ENCODE measurements around the gene SIVA1.
A peak's percentile ranks its signal among the peaks of the same experiment; 100 is the strongest.
"Not testable (repeated sequence)": the region's sequence is repeated elsewhere in the genome, so short reads cannot be mapped to it uniquely, and the experiment has no call there.

Gene SIVA1

DNA sequence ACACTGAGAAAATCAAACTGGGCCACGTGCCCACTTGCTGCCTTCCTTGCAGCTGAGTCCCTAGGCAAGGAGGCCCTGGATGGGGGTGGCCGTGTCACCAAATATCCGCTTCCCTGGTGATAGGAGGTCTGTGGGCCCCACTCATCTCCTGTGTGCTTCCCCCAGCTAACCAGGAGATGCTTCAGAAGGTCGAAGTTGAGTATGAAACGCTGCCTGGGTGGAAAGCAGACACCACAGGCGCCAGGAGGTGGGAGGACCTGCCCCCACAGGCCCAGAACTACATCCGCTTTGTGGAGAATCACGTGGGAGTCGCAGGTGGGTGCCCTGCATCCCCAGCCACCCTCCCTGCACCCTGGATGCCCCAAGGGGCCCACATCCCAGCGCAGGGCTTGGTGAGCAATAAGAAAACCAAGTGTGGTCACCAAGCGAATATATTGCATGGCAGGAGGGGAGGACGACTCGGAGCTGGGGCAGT, 6.8 kb upstream of the SIVA1 start:
- H3K27me3 Mint-ChIP-seq = peaks cover 2% of the 10 kb centered on the region
- H3K9me3 Mint-ChIP-seq = no peaks in the 10 kb centered on the region
- no peak overlapping the region for H3K27ac Mint-ChIP-seq
- H3K4me3 Mint-ChIP-seq = no peak overlapping the region
- intact Hi-C loops (cut with micrococcal nuclease) = no loop called here
- no peaks in the 10 kb centered on the region for H3K36me3 Mint-ChIP-seq (ENCODE audit: low read depth)
- H3K4me1 Mint-ChIP-seq (ENCODE audit: low read depth) = no peaks in the 10 kb centered on the region

DNA sequence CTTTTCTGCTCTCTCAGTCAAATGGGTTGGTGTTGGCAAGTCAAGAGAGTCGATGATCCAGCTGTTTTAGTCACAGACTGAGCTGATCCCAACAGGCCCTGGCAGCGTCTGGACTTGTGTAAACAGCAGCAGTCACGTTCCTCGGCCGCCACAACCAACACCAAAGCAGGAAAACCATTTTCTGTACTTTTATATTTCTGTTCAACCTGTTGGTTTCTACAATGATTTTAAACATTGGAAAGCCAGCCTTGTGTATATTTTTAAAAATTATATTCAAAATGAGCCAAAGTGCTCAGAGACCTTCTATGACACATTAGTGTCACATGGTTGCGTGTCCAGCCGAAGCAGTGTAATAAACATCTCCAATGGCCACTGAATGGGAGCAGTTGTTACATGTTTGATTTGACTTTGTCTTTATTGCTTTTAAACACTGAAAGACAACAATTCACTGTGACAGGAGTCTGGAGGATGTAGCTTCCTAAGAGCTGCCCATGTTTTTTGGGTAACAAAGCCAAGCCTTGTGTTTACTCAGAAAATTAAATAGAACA, 5.9 kb upstream of the SIVA1 start:
- no peak overlapping the region for H3K4me3 Mint-ChIP-seq
- H3K36me3 Mint-ChIP-seq (ENCODE audit: low read depth) = no peaks in the 10 kb centered on the region
- H3K27ac Mint-ChIP-seq = no peak overlapping the region
- peaks cover 2% of the 10 kb centered on the region for H3K27me3 Mint-ChIP-seq
- intact Hi-C loops (cut with micrococcal nuclease) = no loop called here
- no peaks in the 10 kb centered on the region for H3K4me1 Mint-ChIP-seq (ENCODE audit: low read depth)
- H3K9me3 Mint-ChIP-seq = no peaks in the 10 kb centered on the region

DNA sequence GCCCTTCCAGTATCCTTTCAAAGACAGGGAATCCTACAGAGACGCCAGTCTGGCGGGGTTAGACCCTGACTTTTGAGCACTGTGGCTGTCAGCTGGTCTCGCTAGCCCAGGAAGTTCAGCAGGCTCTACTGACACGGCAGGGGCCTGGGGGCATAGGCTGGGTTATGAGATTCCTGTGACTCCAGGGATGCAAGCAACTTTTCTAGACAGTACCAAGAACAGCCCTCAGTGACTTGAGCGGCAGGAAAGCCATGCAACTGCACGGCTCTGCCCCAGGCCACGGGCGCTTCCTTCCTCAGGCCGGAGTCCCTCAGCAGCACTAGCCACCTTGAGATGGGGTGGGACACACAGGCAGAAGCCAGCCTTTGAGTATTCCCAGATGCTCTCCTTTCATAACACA, 5.1 kb upstream of the SIVA1 start:
- intact Hi-C loops (cut with micrococcal nuclease) = no loop called here
- no peak overlapping the region for H3K27ac Mint-ChIP-seq
- H3K36me3 Mint-ChIP-seq (ENCODE audit: low read depth) = peaks cover 2% of the 10 kb centered on the region
- peaks cover 2% of the 10 kb centered on the region for H3K27me3 Mint-ChIP-seq
- H3K4me3 Mint-ChIP-seq = no peak overlapping the region
- no peaks in the 10 kb centered on the region for H3K9me3 Mint-ChIP-seq
- H3K4me1 Mint-ChIP-seq (ENCODE audit: low read depth) = no peaks in the 10 kb centered on the region

DNA sequence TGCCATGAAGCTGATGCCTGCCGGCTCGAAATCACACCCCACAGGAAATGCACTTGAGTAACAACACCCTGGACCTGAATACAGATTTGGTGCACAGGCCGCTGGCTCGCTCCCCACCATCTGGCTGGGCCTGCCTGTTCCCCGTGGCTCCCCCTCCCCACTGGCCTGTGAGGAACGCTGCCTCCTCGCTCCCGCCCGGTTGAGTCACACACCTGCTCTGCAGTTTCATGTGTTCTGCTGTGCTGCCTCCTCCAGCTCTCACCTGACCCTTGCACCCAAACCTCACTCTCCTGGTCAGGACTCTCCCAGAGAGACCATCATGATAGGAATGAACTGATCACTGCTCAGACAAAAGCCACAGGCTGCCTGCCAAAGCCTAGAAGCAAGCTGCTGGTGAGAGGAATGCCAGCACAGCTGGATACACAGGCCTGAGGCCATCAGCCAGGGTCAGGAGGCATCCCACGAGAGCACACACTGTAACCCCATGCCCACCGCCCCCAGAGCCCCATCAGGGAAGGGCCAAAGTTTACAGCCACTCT, 3.8 kb upstream of the SIVA1 start:
- peaks cover 2% of the 10 kb centered on the region for H3K27me3 Mint-ChIP-seq
- peaks cover 7% of the 10 kb centered on the region for H3K4me1 Mint-ChIP-seq (ENCODE audit: low read depth)
- H3K9me3 Mint-ChIP-seq = no peaks in the 10 kb centered on the region
- H3K36me3 Mint-ChIP-seq (ENCODE audit: low read depth) = peaks cover 15% of the 10 kb centered on the region
- intact Hi-C loops (cut with micrococcal nuclease) = no loop called here
- H3K4me3 Mint-ChIP-seq = no peak overlapping the region
- no peak overlapping the region for H3K27ac Mint-ChIP-seq

DNA sequence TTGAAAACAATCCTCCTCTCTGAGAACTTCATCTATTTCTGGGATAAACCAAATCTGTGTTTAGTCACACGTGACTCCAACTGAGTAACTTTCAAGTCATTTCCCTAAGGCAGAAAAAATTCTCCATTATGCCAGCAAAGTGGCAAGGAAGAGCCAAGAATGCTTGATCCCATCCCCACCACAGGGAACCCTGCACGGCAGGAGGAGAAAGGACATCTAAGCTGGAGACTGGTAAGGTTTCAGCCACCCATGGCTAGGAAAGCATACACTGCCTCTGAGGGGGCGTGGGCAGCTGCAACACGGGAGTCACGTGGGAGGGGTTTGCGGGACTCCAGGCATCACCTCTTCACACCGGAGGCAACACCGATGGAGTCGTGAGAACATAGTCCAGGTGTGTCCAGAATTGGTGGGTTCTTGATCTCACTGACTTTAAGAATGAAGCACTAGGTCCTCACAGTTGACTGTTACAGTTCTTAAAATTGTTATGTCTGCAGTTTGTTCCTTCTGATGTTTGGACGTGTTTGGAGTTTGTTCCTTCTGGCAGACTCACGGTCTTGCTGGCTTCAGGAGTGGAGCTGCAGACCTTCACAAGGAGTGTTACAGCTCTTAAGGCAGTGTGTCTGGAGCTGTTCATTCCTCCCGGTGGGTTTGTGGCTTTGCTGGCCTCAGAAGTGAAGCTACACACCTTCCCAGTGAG, 2.7 kb upstream of the SIVA1 start:
- intact Hi-C loops (cut with micrococcal nuclease) = loop anchor here (5.0 kb wide), 1 partner anchor 272 kb away; the partner anchor contains the start of gene CDCA4
- Mint-ChIP-seq H3K36me3 (ENCODE audit: low read depth) (peaks cover 22% of the 10 kb centered on the region), H3K4me1 (ENCODE audit: low read depth) (peaks cover 18% of the 10 kb centered on the region), H3K4me3 (no peak overlapping the region), H3K9me3 (no peaks in the 10 kb centered on the region), H3K27ac (no peak overlapping the region), H3K27me3 (peaks cover 2% of the 10 kb centered on the region)

DNA sequence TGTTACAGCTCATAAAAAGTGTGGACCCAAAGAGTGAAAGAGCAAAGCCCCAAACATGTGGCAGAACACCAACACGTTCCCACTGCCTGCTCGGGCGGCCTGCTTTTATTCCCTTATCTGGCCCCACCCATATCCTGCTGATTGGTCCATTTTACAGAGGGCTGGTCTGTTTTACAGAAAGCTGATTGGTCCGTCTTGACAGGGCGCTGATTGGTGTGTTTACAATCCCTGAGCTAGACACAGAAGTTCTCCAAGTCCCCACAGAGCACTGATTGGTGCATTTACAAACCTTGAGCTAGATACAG, 2.2 kb upstream of the SIVA1 start:
- intact Hi-C loops (cut with micrococcal nuclease) = loop anchor here (5.0 kb wide), 1 partner anchor 272 kb away; the partner anchor contains the start of gene CDCA4
- H3K27me3 Mint-ChIP-seq, H3K9me3 Mint-ChIP-seq, H3K4me3 Mint-ChIP-seq, H3K27ac Mint-ChIP-seq: not testable (repeated sequence)
- H3K36me3 Mint-ChIP-seq (ENCODE audit: low read depth) = peaks cover 27% of the 10 kb centered on the region
- peaks cover 20% of the 10 kb centered on the region for H3K4me1 Mint-ChIP-seq (ENCODE audit: low read depth)

DNA sequence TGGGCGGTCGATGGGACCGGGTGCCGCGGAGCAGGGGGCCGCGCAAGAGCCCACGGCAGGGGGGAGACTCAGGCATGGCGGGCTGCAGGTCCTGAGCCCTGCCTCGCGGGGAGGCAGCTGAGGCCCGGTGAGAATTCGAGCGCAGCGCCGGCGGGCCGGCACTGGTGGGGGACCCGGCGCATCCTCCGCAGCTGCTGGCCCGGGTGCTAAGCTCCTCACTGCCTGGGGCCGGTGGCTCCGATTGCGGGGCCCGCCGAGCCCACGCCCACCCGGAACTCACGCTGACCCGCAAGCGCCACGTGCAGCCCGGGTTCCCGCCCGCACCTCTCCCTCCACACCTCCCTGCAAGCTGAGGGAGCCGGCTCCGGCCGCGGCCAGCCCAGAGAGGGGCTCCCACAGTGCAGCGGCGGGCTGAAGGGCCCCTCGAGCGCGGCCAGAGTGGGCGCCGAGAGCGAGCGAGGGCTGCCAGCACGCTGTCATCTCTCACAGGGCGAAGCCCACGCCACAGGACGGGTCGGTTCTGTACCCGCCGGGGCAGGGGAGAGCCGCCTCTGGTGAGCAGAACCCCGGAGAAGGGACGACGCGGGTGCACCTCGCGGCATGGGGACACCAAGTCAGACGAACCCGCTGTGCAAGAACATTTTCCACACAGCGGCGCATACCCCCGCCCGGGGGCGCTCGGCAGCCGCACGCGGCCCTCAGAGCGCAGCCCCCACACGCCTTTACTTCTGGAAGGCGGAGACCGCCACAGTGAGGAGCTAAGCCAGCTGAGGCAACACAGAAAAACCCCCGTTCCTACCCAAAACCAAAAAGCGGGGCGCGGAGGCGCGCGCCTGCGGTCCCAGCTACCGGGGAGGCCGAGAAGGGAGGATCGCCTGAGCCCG, 1.2 kb upstream of the SIVA1 start:
- Mint-ChIP-seq H3K27me3 (peaks cover 2% of the 10 kb centered on the region), H3K27ac (peak overlapping the region; percentile 97), H3K9me3 (no peaks in the 10 kb centered on the region), H3K36me3 (ENCODE audit: low read depth) (peaks cover 38% of the 10 kb centered on the region), H3K4me1 (ENCODE audit: low read depth) (peaks cover 20% of the 10 kb centered on the region), H3K4me3 (peak overlapping the region; percentile 98)
- intact Hi-C loops (cut with micrococcal nuclease) = loop anchor here (2.0 to 5.0 kb wide), 2 partner anchors 35 to 271 kb away; partner anchors contain the start of gene CDCA4

DNA sequence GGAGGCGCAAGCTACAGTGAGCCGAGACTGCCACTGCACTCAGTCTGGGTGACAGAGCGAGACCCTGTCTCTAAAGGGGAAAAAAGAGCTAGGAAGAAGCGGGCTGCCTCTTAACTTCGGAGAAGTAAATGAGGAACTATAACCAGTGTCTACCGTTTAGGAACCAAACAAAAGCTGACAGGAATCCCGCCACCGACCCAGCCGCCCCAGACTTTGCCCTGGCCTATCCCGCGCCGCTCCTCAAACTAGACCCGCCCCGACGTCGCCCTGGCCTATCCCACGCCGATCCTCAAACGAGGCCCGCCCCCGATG, 568 bp upstream of the SIVA1 start:
- Mint-ChIP-seq H3K27me3 (peaks cover 2% of the 10 kb centered on the region), H3K4me1 (ENCODE audit: low read depth) (peaks cover 20% of the 10 kb centered on the region), H3K9me3 (no peaks in the 10 kb centered on the region), H3K36me3 (ENCODE audit: low read depth) (peaks cover 44% of the 10 kb centered on the region), H3K4me3 (peak overlapping the region; percentile 98), H3K27ac (peak overlapping the region; percentile 97)
- intact Hi-C loops (cut with micrococcal nuclease) = loop anchor here (2.0 to 5.0 kb wide), 2 partner anchors 34 to 270 kb away; partner anchors contain the start of gene CDCA4

DNA sequence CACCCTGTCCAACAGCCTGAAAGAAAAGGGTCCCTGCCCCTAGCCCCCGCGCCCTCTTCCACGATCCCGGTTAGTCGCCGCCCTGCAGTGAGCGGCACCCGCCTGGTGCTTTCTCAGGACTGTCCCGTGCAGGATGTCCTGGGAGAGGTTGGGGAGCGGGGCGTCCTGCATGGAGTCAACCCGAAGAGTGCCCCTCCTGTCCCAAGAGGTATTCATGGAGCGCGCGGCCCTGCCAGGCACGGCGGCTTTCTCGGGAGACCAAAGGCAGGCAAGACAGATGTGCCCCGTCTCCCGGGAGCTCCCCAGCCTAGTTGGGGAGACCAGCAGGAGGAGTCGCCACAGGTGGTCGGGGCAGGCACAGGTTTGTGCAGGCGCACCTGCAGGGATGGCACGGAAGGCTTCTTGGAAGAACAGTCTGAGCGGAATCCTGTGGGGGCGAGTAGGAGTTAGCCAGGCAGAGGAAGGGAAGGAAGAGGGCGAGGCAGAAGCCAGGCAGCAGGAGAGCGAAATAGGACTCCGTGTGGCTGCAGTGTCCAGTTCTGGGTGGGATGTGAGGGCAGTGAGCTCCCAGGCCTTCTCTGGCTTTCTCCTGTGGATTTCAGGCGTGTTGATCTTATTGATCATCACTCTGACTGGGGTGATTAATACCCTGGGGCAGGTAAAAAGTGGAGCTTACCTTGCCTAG, 723 bp downstream of the SIVA1 start:
- Mint-ChIP-seq H3K27ac (peak overlapping the region; percentile 97), H3K9me3 (no peaks in the 10 kb centered on the region), H3K36me3 (ENCODE audit: low read depth) (peaks cover 57% of the 10 kb centered on the region), H3K27me3 (peaks cover 2% of the 10 kb centered on the region), H3K4me3 (peak overlapping the region; percentile 98), H3K4me1 (ENCODE audit: low read depth) (peaks cover 20% of the 10 kb centered on the region)
- intact Hi-C loops (cut with micrococcal nuclease) = loop anchor here (1.0 to 5.0 kb wide), 3 partner anchors 29 to 269 kb away; partner anchors contain the start of genes ADSS1 and CDCA4

DNA sequence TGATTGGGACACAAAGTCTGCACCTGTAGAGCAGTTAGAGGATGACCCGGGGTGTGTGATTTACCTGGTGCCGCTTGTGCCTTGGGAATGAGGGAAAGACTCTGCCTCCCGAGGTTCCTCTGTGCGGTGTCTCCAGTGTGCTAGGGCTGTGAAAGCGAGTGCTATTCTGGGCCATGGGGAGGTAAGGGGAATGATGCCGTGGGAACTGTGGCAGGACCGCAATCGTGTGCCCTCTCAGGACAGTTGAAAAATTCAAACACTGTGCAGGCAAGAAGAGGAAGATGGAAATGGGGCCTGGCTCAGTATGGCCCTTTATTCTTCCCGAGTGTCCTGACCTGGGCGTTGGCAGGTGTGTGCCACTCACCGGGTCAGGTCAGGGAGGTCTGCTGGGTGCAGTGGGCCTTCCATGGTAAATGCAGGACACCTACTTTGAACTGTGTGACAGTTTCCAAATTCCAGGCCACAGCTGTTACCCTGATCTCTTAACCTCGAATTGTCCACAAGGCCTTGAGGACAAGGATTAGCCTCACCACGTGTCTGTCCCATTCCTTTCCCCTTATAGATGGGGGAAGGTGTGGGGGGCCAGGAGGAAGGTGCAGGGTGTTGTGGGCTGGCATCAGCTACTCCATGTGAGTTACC, 1.4 kb downstream of the SIVA1 start:
- intact Hi-C loops (cut with micrococcal nuclease) = loop anchor here (5.0 kb wide), 1 partner anchor 268 kb away; the partner anchor contains the start of gene CDCA4
- peaks cover 20% of the 10 kb centered on the region for H3K4me1 Mint-ChIP-seq (ENCODE audit: low read depth)
- no peaks in the 10 kb centered on the region for H3K27me3 Mint-ChIP-seq
- H3K9me3 Mint-ChIP-seq = no peaks in the 10 kb centered on the region
- H3K27ac Mint-ChIP-seq = peak overlapping the region; percentile 97
- peak overlapping the region; percentile 98 for H3K4me3 Mint-ChIP-seq
- H3K36me3 Mint-ChIP-seq (ENCODE audit: low read depth) = peaks cover 63% of the 10 kb centered on the region

DNA sequence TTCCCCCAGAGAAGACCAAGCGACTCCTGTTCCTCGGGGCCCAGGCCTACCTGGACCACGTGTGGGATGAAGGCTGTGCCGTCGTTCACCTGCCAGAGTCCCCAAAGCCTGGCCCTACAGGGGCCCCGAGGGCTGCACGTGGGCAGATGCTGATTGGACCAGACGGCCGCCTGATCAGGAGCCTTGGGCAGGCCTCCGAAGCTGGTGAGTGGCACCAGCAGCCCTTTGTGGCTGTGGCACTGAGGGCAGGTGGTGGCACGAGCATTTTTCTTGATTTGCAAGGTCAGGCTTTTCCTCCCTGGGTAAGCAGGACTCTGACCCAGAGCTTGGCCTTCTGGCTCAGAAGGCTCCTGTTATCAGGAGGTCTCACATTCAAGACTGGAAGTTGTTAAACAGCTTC, 2.7 kb downstream of the SIVA1 start:
- Mint-ChIP-seq H3K36me3 (ENCODE audit: low read depth) (peaks cover 76% of the 10 kb centered on the region), H3K27ac (no peak overlapping the region), H3K4me3 (no peak overlapping the region), H3K9me3 (no peaks in the 10 kb centered on the region), H3K27me3 (no peaks in the 10 kb centered on the region), H3K4me1 (ENCODE audit: low read depth) (peaks cover 20% of the 10 kb centered on the region)
- intact Hi-C loops (cut with micrococcal nuclease) = no loop called here

DNA sequence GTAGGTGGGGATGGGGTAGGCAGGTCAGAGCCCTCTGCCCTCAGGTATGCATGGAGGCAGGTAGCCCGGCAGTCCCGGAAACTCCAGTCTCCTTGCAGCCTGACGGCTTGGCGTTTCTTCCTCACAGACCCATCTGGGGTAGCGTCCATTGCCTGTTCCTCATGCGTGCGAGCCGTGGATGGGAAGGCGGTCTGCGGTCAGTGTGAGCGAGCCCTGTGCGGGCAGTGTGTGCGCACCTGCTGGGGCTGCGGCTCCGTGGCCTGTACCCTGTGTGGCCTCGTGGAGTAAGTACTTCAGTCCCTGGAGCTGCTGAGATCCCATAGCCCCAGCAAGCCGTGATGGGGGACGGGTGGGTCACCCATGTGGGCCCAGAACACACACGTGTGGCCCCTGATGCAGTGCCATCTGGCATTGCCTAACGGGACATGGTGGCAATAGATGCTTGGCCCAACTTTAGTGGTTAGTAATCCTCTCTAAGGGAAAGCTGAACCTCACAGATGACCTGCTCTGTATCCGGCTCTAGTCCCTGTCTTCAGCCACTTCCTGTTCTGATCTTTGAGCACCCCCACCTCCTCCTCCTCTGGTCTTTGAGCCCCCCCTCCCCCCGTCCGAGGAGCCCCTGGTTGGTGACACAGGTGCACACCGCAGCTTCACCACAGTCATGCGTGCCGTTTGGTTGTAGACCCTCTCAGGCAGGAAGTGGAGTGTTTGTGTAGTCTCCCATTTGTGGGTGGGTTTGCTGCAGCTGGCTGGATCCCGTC, 3.7 kb downstream of the SIVA1 start:
- H3K4me1 Mint-ChIP-seq (ENCODE audit: low read depth) = peaks cover 20% of the 10 kb centered on the region
- no peaks in the 10 kb centered on the region for H3K9me3 Mint-ChIP-seq

DNA sequence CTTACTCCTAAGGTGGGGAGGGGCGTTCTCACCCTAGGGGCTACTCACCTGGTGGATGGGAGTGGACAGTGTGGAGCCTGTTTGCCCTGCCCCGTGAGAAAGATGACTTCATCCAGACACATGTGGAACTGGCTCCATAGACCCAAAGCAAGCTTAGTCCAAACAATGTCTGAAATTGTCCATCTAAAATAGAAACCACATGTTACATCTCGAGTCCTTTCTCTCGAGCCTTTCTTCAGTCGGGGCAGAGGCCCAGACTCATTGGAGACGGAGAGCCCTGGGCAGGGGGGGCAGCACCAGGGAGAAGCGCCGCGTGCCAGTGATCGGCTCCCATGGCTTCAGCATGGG, 4.3 kb downstream of the SIVA1 start:
- H3K4me1 Mint-ChIP-seq (ENCODE audit: low read depth) = peaks cover 20% of the 10 kb centered on the region
- H3K4me3 Mint-ChIP-seq = no peak overlapping the region
- H3K9me3 Mint-ChIP-seq = no peaks in the 10 kb centered on the region
- no peaks in the 10 kb centered on the region for H3K27me3 Mint-ChIP-seq
- peaks cover 91% of the 10 kb centered on the region for H3K36me3 Mint-ChIP-seq (ENCODE audit: low read depth)
- intact Hi-C loops (cut with micrococcal nuclease) = no loop called here
- no peak overlapping the region for H3K27ac Mint-ChIP-seq

More for the DNA sequence above, 3.7 kb downstream of the SIVA1 start:
- Mint-ChIP-seq H3K4me3 (no peak overlapping the region), H3K27me3 (no peaks in the 10 kb centered on the region), H3K27ac (no peak overlapping the region), H3K36me3 (ENCODE audit: low read depth) (peaks cover 86% of the 10 kb centered on the region)
- intact Hi-C loops (cut with micrococcal nuclease) = no loop called here

Measured in dendritic cell treated with granulocyte-macrophage colony-stimulating factor and Interleukin-4, amounts not matched to agents 40 ng/mL and 50 ng/mL, for 4 days (primary cell).